ENCODE data around the gene DNAJA3.

GRCh38 chr16:4415538-4416199, 10.0 kb upstream of the DNAJA3 start:
- TF ChIP-seq, protein P1, sequence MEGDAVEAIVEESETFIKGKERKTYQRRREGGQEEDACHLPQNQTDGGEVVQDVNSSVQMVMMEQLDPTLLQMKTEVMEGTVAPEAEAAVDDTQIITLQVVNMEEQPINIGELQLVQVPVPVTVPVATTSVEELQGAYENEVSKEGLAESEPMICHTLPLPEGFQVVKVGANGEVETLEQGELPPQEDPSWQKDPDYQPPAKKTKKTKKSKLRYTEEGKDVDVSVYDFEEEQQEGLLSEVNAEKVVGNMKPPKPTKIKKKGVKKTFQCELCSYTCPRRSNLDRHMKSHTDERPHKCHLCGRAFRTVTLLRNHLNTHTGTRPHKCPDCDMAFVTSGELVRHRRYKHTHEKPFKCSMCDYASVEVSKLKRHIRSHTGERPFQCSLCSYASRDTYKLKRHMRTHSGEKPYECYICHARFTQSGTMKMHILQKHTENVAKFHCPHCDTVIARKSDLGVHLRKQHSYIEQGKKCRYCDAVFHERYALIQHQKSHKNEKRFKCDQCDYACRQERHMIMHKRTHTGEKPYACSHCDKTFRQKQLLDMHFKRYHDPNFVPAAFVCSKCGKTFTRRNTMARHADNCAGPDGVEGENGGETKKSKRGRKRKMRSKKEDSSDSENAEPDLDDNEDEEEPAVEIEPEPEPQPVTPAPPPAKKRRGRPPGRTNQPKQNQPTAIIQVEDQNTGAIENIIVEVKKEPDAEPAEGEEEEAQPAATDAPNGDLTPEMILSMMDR (IDR thresholded peaks at IDR 0.05) = peak in 3 of 6 experiments; percentile 9 to 35 (median 30)
- TF ChIP-seq POLR2A (IDR thresholded peaks at IDR 0.05) = peak; percentile 37 to 43

Measured in Peyer's patch (tissue), 4 donors.